SK-N-SH (cell line): ENCODE data around the gene CYTH4. TPM values are rescaled to one million over a fixed set of nuclear protein-coding genes. Genes with fewer than 3 reads are reported as not detected.

ENCODE experiments used
- CTCF ChIA-PET: fragments of 300-600, 350-600 bp; formaldehyde crosslinking; extraction: SDS; loops from one replicate; lab custom pipeline; 2021; lab: Yijun Ruan, JAX
- POLR2A ChIA-PET: fragments of 350-600 bp; sonication (Branson Sonifier 250); formaldehyde crosslinking; extraction: SDS; loops from one replicate; lab custom pipeline; 2020; ENCODE audit warnings: antibody characterized with exemption, inconsistent platforms; lab: Yijun Ruan, JAX
- DNase-seq: peaks from one replicate; pipeline ENCODE4 v3.0.0; 2012
- H2AFZ ChIP-seq: fragments of 200-600 bp; sonication (generic); 2 replicates; pipeline ENCODE4 v1.8.1; 2016; ENCODE audit warnings: antibody characterized with exemption, mild to moderate bottlenecking, low read depth
- H3F3A ChIP-seq: fragments of 200-600 bp; sonication (generic); replicated peaks from 2 replicates; pipeline ENCODE3; 2016; ENCODE audit warnings: antibody characterized with exemption, mild to moderate bottlenecking; ENCODE audit not compliant: insufficient read depth
- H3K27ac ChIP-seq, 2 experiments: fragments of 200-500 bp in 1 of 2; fragments of 200-600 bp in 1 of 2; sonication (Bioruptor generic) in 1 of 2; sonication (generic), shearing (Covaris generic) in 1 of 2; 2 replicates each; pipeline versions ENCODE4 v1.5.1 to v1.6.1; 2014 to 2016; ENCODE audit warnings: low read depth in 2 of 2, inconsistent platforms in 1 of 2, low read length in 1 of 2, mild to moderate bottlenecking in 1 of 2, mixed read lengths in 1 of 2
- H3K27me3 ChIP-seq: fragments of 200-600 bp; sonication (generic), shearing (Covaris generic); 2 replicates; pipeline ENCODE4 v1.6.1; 2016; ENCODE audit warnings: mixed run types; ENCODE audit not compliant: insufficient read depth
- H3K36me3 ChIP-seq, 2 experiments: fragments of 200-500 bp in 1 of 2; fragments of 200-600 bp in 1 of 2; sonication (Bioruptor generic) in 1 of 2; sonication (generic) in 1 of 2; replicated peaks in 1 of 2; 2 replicates each; pipeline versions ENCODE3 to v1.5.1; 2014 to 2016; ENCODE audit warnings: low read length in 1 of 2, mild to moderate bottlenecking in 1 of 2; ENCODE audit not compliant: insufficient read depth in 2 of 2, control insufficient read depth in 1 of 2
- H3K4me1 ChIP-seq, 2 experiments: fragments of 200-500 bp in 1 of 2; fragments of 200-600 bp in 1 of 2; sonication (Bioruptor generic) in 1 of 2; sonication (generic), shearing (Covaris generic) in 1 of 2; 2 replicates each; pipeline versions ENCODE4 v1.5.1 to v1.6.1; 2014 to 2016; ENCODE audit warnings: low read depth in 1 of 2, low read length in 1 of 2, mixed run types in 1 of 2; ENCODE audit not compliant: insufficient read depth in 2 of 2, control insufficient read depth in 1 of 2
- H3K4me2 ChIP-seq: fragments of 200-600 bp; sonication (generic), shearing (Covaris generic); 2 replicates; pipeline ENCODE4 v1.6.1; 2017; ENCODE audit warnings: mixed run types
- H3K4me3 ChIP-seq, 2 experiments: fragments of 200-500 bp in 1 of 2; fragments of 200-600 bp in 1 of 2; sonication (Bioruptor generic) in 1 of 2; sonication (generic), shearing (Covaris generic) in 1 of 2; 2 replicates each; pipeline versions ENCODE4 v1.5.1 to v1.8.1; 2014 to 2016; ENCODE audit warnings: low read depth in 2 of 2, inconsistent platforms in 1 of 2, low read length in 1 of 2, mild to moderate bottlenecking in 1 of 2, mixed read lengths in 1 of 2, moderate library complexity in 1 of 2
- H3K79me2 ChIP-seq: fragments of 200-600 bp; sonication (generic); 2 replicates; pipeline ENCODE4 v1.8.1; 2017; ENCODE audit warnings: mild to moderate bottlenecking; ENCODE audit not compliant: insufficient read depth
- H3K9ac ChIP-seq: fragments of 200-600 bp; sonication (generic); 2 replicates; pipeline ENCODE4 v1.6.1; 2017; ENCODE audit warnings: mixed run types
- H3K9me2 ChIP-seq: fragments of 200-600 bp; sonication (generic); 2 replicates; pipeline ENCODE4 v1.6.1; 2017; ENCODE audit warnings: mixed run types
- H3K9me3 ChIP-seq: fragments of 200-600 bp; sonication (generic); 2 replicates; pipeline ENCODE4 v1.6.1; 2017; ENCODE audit warnings: mixed run types, mild to moderate bottlenecking, moderate library complexity
- H4K20me1 ChIP-seq: fragments of 200-600 bp; sonication (generic); 2 replicates; pipeline ENCODE4 v1.6.1; 2017; ENCODE audit warnings: mild to moderate bottlenecking, mixed run types; ENCODE audit not compliant: insufficient read depth
- CHD2 ChIP-seq: fragments of 150-350 bp; IDR thresholded peaks from 2 replicates; pipeline ENCODE4 v1.6.1; 2018; ENCODE audit warnings: low read length; ENCODE audit not compliant: partially characterized antibody
- CTCF ChIP-seq: fragments of 200-600 bp; sonication (generic); IDR thresholded peaks from 2 replicates; pipeline ENCODE4 v1.6.1; 2017; ENCODE audit warnings: antibody characterized with exemption, mild to moderate bottlenecking, moderate library complexity
- ELF1 ChIP-seq: IDR thresholded peaks from 2 replicates; pipeline ENCODE4 v1.4.0; 2012
- EZH2phosphoT487 ChIP-seq: fragments of 200-600 bp; sonication (generic); IDR thresholded peaks from 2 replicates; pipeline ENCODE4 v1.6.1; 2017; ENCODE audit warnings: low read depth, mixed run types, mild to moderate bottlenecking, antibody characterized with exemption, moderate library complexity, borderline replicate concordance
- FOSL2 ChIP-seq: IDR thresholded peaks from 2 replicates; pipeline ENCODE4 v1.4.0; 2012; ENCODE audit warnings: low read depth, mild to moderate bottlenecking, moderate library complexity, borderline replicate concordance
- FOXM1 ChIP-seq: IDR thresholded peaks from 2 replicates; pipeline ENCODE4 v1.4.0; 2012; ENCODE audit warnings: low read depth, mild to moderate bottlenecking
- MEF2A ChIP-seq: IDR thresholded peaks from 2 replicates; pipeline ENCODE4 v1.4.0; 2012; ENCODE audit warnings: low read depth, borderline replicate concordance
- POLR2AphosphoS5 ChIP-seq: IDR thresholded peaks from 2 replicates; pipeline ENCODE4 v1.6.1; 2012; ENCODE audit warnings: low read depth, low read length
- REST ChIP-seq: IDR thresholded peaks from 2 replicates; pipeline ENCODE4 v1.6.1; 2012; ENCODE audit warnings: mild to moderate bottlenecking, low read depth, low read length, moderate library complexity
- RFX5 ChIP-seq: IDR thresholded peaks from 2 replicates; pipeline ENCODE4 v1.6.1; 2012; ENCODE audit warnings: mild to moderate bottlenecking, improper control_type of control experiment, low read length
- RXRA ChIP-seq: IDR thresholded peaks from 2 replicates; pipeline ENCODE4 v1.4.0; 2012; ENCODE audit warnings: low read depth, mild to moderate bottlenecking, borderline replicate concordance
- TAF1 ChIP-seq: IDR thresholded peaks from 2 replicates; pipeline ENCODE4 v1.6.1; 2012; ENCODE audit warnings: low read depth, mild to moderate bottlenecking, low read length, moderate library complexity, borderline replicate concordance
- TEAD4 ChIP-seq: IDR thresholded peaks from 2 replicates; pipeline ENCODE4 v1.4.0; 2012; ENCODE audit warnings: mild to moderate bottlenecking, borderline replicate concordance; ENCODE audit not compliant: insufficient read depth
- USF1 ChIP-seq: IDR thresholded peaks from 2 replicates; pipeline ENCODE4 v1.4.0; 2012; ENCODE audit warnings: low read depth, borderline replicate concordance
- WGBS: methylation state at CpG from one replicate; pipeline ENCODE4 v1.1.6; 2017; ENCODE audit warnings: low lambda C conversion rate; 5-methylcytosine and 5-hydroxymethylcytosine counted together
- polyA plus RNA-seq, 3 experiments: library from polyadenylated mRNA; depleted of rRNA; stranded (reverse); fragments of >200 nt; gene quantifications; 2 replicates each; pipeline ENCODE4 v1.2.3, GENCODE V29; 2012

CYTH4 gene
- polyA plus RNA-seq, 1 of the 3 experiments (the other 2 are of a cell fraction): 0.07 TPM

- no peaks in the 10 kb centered on the region for H3K27me3 ChIP-seq
- TF ChIP-seq EZH2phosphoT487: no peak
- TF ChIP-seq USF1: no peak
- TF ChIP-seq RFX5: no peak
- TF ChIP-seq REST: no peak
- no peak for TF ChIP-seq MEF2A
- no peak for TF ChIP-seq ELF1
- no peak for TF ChIP-seq POLR2AphosphoS5
- no peak for TF ChIP-seq FOXM1
- TF ChIP-seq CTCF: no peak
- no peak for TF ChIP-seq FOSL2
- no peak for TF ChIP-seq TEAD4
- no peak for TF ChIP-seq RXRA
- TF ChIP-seq CHD2: no peak
- no peak for TF ChIP-seq TAF1
- no peak overlapping the region for H3K4me3 ChIP-seq
- 75% methylated on average over 5 of the region's 11 CpGs for WGBS
- H3F3A ChIP-seq: no peaks in the 10 kb centered on the region
- H3K9me2 ChIP-seq: no peaks in the 10 kb centered on the region
- no peak overlapping the region for H3K4me2 ChIP-seq
- H3K79me2 ChIP-seq: no peaks in the 10 kb centered on the region
- no peaks in the 10 kb centered on the region for H3K9me3 ChIP-seq
- no peak overlapping the region for H2AFZ ChIP-seq
- H3K27ac ChIP-seq: no peak overlapping the region
- no peaks in the 10 kb centered on the region for H3K36me3 ChIP-seq
- no peak overlapping the region for H3K9ac ChIP-seq
- peaks cover 7 to 11% of the 10 kb centered on the region in 2 experiments; a peak in 3 of 4 replicates for H3K4me1 ChIP-seq
- no peaks in the 10 kb centered on the region for H4K20me1 ChIP-seq
- no peak for DNase-seq
- ChIA-PET CTCF (interaction anchor here (0.9 to 14.4 kb wide), 6 partner anchors 10 to 384 kb away, joined by 3 to 124 read pairs (median 4); no protein-coding TSS in a partner anchor), POLR2A (no interaction called here)
Observed at GRCh38 chr22:37240240-37240940, 41.9 kb upstream of the CYTH4 start.
